HG03342 (cell line): Measurements from ENCODE around the gene NT5DC3.
A peak's percentile ranks its signal among the peaks of the same experiment; 100 is the strongest.

Experiments used
- ATAC-seq: cut with Tn5 transposase; IDR thresholded peaks from one replicate; pipeline ENCODE4 v1.9.1; 2021; ENCODE audit warnings: mild to moderate bottlenecking, moderate library complexity; ENCODE audit not compliant: unreplicated experiment

The NT5DC3 gene

DNA sequence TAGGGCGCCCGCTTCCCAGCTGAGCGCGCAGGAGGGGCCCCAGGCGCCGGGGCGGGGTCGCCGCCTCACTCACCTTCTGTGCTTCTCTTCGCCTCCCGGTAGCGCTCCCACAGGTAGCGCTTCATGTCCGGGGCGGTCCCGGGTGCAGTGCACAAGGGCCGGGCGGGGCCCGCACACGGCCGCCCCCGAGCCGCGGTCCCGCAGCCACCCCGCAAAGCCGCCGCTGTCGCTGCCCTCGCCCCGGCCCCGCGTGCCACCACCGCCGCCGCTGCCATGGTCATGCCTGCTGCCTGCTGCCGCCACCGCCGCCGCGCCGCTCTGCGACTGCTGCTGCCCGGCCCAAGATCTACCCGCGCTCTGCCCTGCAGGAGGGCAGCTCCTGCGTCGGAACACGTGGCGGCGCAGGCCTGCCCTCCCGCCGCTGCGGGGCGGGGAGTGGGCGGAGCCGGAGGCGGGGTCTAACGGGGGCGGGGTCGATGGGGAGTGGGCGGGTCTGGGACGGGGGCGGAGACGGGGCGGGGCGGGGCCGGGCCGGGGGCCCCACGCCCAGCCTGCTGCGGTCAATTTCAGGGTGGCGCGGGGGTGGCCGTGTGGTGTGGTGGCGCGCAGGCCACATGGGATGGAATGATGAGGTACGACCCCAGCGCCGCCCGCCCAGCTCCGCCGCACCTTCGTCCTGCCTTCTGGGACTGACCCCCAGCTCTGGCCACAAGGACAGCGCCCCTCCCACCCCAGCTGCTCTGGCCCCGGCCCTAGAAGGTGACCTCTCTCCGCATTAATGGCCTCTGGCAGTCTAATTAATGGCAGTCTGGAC, at the start of gene NT5DC3:
NT5DC3 (minus strand) TSS at position 359 of the 814 bp plus-strand sequence; CDS start at position 281, 78 bp downstream.
- ATAC-seq = peak; percentile 73

DNA sequence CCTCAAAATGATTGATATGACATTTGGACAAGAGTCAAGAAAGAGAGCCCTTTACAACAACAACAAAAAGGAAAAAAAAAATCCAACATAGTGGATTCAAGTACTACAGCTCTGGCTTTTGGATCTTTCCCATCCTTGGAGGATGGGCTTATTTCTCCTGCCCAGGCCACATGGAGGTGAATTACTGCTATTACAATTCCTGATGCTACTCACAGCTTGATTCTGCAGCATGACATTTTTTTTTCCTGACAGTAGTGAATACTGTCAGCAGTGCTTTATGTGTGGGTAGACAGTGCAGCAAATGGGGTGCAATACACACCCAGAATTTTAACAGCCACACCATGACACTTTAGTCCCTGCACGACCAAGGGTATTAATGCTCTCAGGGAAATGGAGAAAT, 46.7 kb upstream of the NT5DC3 start:
- ATAC-seq = no peak

DNA sequence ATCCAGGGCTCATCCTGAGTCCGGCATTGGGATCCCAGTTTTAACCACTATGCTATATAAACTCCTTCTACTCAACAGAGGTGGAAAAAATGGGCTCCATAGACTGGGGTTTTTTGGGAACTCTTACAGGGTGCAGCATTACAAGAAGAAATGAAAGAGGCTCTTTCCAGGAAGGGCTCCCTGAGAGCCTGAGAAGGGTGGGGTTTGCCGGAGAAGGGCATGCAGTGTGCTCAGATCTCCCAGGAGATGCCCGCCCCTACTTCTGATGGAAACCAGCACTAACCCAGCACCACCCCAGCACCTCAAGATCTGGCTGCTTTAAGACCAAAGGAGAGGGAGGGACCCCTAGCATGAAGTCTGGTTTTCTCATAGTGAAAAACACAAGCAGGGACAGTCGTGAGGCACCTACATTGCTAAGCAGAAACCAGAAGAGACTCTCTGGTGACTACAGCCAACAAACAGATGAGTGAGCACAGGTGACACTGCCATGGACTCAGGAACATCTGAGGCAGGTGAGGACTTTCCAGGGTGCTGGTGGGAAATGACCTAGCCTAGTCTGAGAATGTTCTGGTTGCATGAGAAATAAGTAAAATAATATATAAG, 45.3 kb upstream of the NT5DC3 start:
- no peak for ATAC-seq

GRCh38 chr12:103884316-103884715, 43.3 kb upstream of the NT5DC3 start:
- ATAC-seq = no peak

- ATAC-seq = no peak
Observed at GRCh38 chr12:103883908-103884307, 42.9 kb upstream of the NT5DC3 start.

DNA sequence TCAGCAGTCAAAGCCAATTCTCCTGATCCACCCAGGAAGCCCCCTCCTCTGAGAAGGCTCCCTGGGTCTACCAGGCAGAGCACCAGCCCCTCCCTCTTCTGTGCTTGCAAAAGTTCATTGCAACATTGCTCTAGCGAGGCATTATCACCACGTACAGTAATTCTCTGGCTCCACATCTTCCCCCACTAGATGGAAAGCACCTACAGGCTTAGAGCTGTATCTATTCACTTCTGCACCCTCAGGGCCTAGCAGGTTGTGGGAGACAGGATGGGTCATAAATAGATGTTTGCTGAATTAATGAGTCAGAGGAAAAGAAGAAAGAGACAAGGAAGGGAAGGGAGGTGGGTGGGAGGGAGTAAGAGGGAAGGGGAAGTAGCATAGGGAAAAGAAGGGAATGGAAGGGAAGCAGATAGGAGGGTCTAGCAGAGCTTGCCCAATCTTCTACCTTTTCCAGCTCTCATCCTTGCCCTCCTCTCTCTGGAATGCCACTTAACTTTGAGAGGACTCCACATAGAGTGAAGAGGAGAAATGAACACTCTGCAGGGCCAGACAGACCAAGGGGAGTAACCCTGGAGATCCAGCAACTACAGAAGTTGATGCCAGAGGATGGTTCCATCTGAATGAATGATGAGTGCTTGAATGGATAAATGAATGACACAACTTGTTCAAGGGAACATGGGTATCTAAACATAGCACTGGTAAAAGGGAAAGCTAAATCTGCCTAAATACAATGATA, 42.0 kb upstream of the NT5DC3 start:
- no peak for ATAC-seq

GRCh38 chr12:103881261-103881660, 40.2 kb upstream of the NT5DC3 start:
- no peak for ATAC-seq

DNA sequence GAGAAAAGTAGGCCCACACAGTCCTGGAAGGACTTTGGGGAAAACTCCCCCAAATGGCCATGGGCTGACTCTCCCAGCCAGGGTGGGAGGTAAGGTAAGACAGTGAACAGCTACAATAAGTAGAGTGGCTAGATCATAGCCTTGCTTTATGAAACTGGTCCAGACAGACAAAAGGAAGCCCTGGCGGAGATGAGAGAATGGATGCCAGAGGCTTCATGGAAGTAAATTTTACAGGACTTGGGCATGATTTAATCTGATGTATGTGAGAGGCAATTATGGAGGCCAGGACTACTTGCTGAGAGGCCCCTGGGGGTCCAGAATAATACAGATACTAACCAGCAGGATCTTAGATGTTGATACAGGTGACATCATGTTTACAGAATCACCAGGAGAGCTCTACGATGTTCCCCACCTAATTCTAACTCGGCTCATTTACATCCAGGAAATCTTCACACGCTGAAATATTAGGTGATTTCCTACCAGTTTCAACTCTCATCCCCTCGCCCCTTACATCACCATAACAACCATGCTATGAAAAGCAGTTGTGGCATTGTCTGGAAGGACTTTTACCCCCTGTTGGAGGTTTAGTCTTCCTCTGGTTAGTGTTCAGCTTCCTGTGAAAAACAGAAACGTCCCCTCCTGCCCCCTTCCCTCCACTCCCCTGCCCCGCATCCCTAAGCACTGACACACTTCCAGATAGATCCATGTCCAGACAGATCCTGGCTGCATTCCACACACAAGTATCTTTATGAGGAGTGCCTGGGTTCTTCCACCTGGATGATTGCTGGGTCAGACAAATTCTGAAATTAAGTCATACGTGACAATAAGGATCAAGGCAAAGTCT, 39.5 kb upstream of the NT5DC3 start:
- peak; percentile 49 for ATAC-seq

DNA sequence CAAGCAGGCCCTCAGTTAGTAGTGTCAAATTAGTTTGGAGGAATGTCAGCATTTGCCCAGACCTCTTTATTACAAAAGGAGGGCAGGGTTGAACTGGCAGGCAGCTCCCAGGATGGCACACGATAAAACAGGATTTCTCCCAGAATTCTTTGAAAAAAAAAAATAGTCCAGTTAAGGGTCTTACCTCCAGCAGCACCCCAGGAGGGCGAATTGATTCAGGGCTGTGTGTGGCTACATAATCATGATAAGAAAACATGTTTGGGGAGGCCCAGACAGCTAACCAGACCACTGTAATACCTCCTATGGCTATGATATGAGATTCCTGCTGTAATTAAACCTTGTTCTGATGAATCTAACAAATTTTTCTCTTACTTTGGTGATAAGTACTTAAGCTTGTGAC, 38.8 kb upstream of the NT5DC3 start:
- no peak for ATAC-seq

- ATAC-seq = no peak
Observed at GRCh38 chr12:103879048-103879692, 38.1 kb upstream of the NT5DC3 start.

GRCh38 chr12:103877934-103878510, 37.0 kb upstream of the NT5DC3 start:
- ATAC-seq = peak; percentile 48

GRCh38 chr12:103877288-103877687, 36.3 kb upstream of the NT5DC3 start:
- no peak for ATAC-seq

- no peak for ATAC-seq
Observed at GRCh38 chr12:103875666-103876065, 34.6 kb upstream of the NT5DC3 start.

GRCh38 chr12:103868215-103868614, 27.2 kb upstream of the NT5DC3 start:
- ATAC-seq = no peak

- no peak for ATAC-seq
Observed at GRCh38 chr12:103865151-103865730, 24.2 kb upstream of the NT5DC3 start.

- ATAC-seq = no peak
Observed at GRCh38 chr12:103864710-103865109, 23.7 kb upstream of the NT5DC3 start.

DNA sequence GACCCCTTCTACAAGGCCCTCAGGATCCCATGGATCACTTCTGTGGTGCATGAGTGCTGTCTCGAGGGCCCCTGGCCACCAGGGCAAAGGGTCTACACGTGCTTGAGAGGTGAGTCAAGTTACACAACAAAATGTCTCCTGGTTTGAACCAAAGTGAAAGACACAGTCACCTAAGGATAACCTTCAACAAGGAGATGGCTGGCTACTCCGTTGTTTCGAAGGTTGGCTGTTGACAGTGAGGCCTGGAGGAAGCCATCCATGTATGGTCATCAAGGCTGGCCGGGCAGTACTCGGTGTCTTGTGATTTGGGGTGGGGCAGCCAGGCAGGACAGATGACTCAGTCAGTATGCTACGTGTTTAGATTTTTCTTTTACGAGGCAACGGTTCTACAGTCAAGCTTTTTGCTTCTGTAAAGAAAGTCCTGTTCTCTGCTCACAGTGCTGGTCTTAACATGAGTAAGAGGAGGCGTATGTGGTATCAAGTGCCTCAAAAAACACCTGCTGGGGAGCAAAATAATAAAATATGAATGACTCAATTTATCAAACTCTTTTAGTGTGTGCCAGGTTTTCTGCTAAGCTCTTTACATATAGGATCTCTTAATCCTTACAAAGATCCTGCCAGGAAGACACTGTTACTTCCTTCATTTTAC, 18.0 kb upstream of the NT5DC3 start:
- no peak for ATAC-seq

DNA sequence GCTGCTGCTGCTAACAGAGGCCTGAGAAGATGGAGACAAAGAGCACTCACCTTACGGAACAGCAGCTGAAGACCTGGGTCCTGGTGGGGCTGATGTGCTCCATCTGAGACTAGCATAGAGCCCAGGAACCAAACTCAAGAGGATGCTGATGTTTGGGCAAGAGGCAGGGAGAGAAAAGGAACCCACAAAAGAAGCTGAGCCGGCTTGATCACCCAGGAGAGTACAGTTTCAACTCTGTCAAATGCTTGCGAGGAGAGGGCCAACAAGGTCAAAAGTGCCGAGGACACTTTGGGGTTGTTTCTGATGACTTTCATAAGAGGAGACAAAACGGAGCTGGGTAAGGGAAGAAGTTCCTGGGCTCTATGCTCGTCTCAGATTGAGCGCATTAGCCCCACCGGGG, 17.3 kb upstream of the NT5DC3 start:
- ATAC-seq = no peak

- ATAC-seq = no peak
Observed at GRCh38 chr12:103857164-103857563, 16.1 kb upstream of the NT5DC3 start.
